WTC11 (cell line): Measurements from ENCODE around the gene OXLD1. TPM values are rescaled to one million over a fixed set of nuclear protein-coding genes. Genes with fewer than 3 reads are reported as not detected.

Experiments used
- ATAC-seq: fragments of 200-7000 bp; cut with Tn5 transposase; 2 replicates; pipeline ENCODE4 v1.10.0; 2021; ENCODE audit warnings: mild to moderate bottlenecking, moderate library complexity
- CTCF ChIA-PET: fragments of 300-600 bp; sonication (Branson Sonifier 250); formaldehyde crosslinking; loops from one replicate; lab custom pipeline; 2021; ENCODE audit warnings: antibody characterized with exemption; lab: Charles Lee
- POLR2A ChIA-PET: fragments of 350-600 bp; sonication (Branson Sonifier 250); formaldehyde crosslinking; loops from one replicate; lab custom pipeline; 2021; ENCODE audit warnings: antibody characterized with exemption; lab: Charles Lee
- DNase-seq: peaks from one replicate; pipeline ENCODE4 v3.0.0; 2021; ENCODE audit warnings: low spot score
- H3K27ac Mint-ChIP-seq: 2 replicates; pipeline ENCODE4 v1.8.0; 2021; ENCODE audit warnings: mixed read lengths
- H3K27me3 Mint-ChIP-seq: 2 replicates; pipeline ENCODE4 v1.8.0; 2021; ENCODE audit warnings: low read depth, mild to moderate bottlenecking, moderate library complexity, mixed read lengths
- H3K36me3 Mint-ChIP-seq: 2 replicates; pipeline ENCODE4 v1.8.0; 2021; ENCODE audit warnings: mixed read lengths
- H3K4me1 Mint-ChIP-seq: 2 replicates; pipeline ENCODE4 v1.8.0; 2022; ENCODE audit warnings: mixed read lengths
- H3K4me3 Mint-ChIP-seq: 2 replicates; pipeline ENCODE4 v1.8.0; 2021; ENCODE audit warnings: mild to moderate bottlenecking, moderate library complexity, mixed read lengths
- H3K9me3 Mint-ChIP-seq: 2 replicates; pipeline ENCODE4 v1.8.0; 2021; ENCODE audit warnings: mixed read lengths
- FOXK1 ChIP-seq: sonication (generic); formaldehyde crosslinking; IDR thresholded peaks from 2 replicates; pipeline ENCODE4 v1.8.0; 2022; ENCODE audit warnings: mild to moderate bottlenecking, moderate library complexity, missing genetic modification reagents
- GRHL2 ChIP-seq: fragments of 250-450 bp; sonication (Bioruptor Pico); IDR thresholded peaks from 2 replicates; pipeline ENCODE4 v1.8.0; 2022; ENCODE audit warnings: mild to moderate bottlenecking, moderate library complexity; ENCODE audit not compliant: insufficient replicate concordance, severe bottlenecking
- NFYB ChIP-seq: sonication (generic); formaldehyde crosslinking; conservative IDR thresholded peaks from 2 replicates; pipeline ENCODE4 v1.8.0; 2022; ENCODE audit warnings: low read depth, missing genetic modification reagents
- SMAD3 ChIP-seq: sonication (generic); formaldehyde crosslinking; IDR thresholded peaks from 2 replicates; pipeline ENCODE4 v1.8.0; 2022; ENCODE audit warnings: missing genetic modification reagents, mild to moderate bottlenecking, borderline replicate concordance
- SOX15 ChIP-seq: fragments of 250-450 bp; sonication (Bioruptor Pico); IDR thresholded peaks from 2 replicates; pipeline ENCODE4 v1.9.0; 2021; ENCODE audit warnings: mild to moderate bottlenecking
- SP1 ChIP-seq: sonication (generic); formaldehyde crosslinking; conservative IDR thresholded peaks from 2 replicates; pipeline ENCODE4 v1.8.1; 2022; ENCODE audit warnings: missing genetic modification reagents
- TCF7 ChIP-seq: sonication (generic); formaldehyde crosslinking; IDR thresholded peaks from 2 replicates; pipeline ENCODE4 v1.8.0; 2022; ENCODE audit warnings: mild to moderate bottlenecking, low read depth, missing genetic modification reagents, moderate library complexity
- ZNF138 ChIP-seq: sonication (generic); formaldehyde crosslinking; conservative IDR thresholded peaks from 2 replicates; pipeline ENCODE4 v1.8.1; 2022; ENCODE audit warnings: mild to moderate bottlenecking, moderate library complexity, missing genetic modification reagents
- ZNF396 ChIP-seq: fragments of 250-450 bp; sonication (Bioruptor Pico); IDR thresholded peaks from 2 replicates; pipeline ENCODE4 v1.8.0; 2021; ENCODE audit warnings: mild to moderate bottlenecking, moderate library complexity, borderline replicate concordance
- ZNF671 ChIP-seq: fragments of 250-450 bp; sonication (Bioruptor Pico); IDR thresholded peaks from 2 replicates; pipeline ENCODE4 v1.8.0; 2021; ENCODE audit warnings: mild to moderate bottlenecking
- total RNA-seq: library from RNA; stranded (reverse); gene quantifications from 3 replicates; pipeline ENCODE4 v1.2.3, GENCODE V29; 2021
- TF ChIP-seq, protein P1 (sequence below): fragments of 250-450 bp; sonication (Bioruptor Pico); conservative IDR thresholded peaks from 2 replicates; pipeline ENCODE4 v1.9.0; 2021; ENCODE audit warnings: mild to moderate bottlenecking
- TF ChIP-seq, protein P2 (sequence below): sonication (generic); formaldehyde crosslinking; IDR thresholded peaks from 2 replicates; pipeline ENCODE4 v1.8.1; 2023; ENCODE audit warnings: mild to moderate bottlenecking, missing genetic modification reagents
- TF ChIP-seq, protein P3 (sequence below): sonication (generic); formaldehyde crosslinking; conservative IDR thresholded peaks from 2 replicates; pipeline ENCODE4 v1.8.1; 2022; ENCODE audit warnings: mild to moderate bottlenecking, missing genetic modification reagents
- TF ChIP-seq, protein P4 (sequence below): sonication (generic); formaldehyde crosslinking; IDR thresholded peaks from 2 replicates; pipeline ENCODE4 v1.8.1; 2023; ENCODE audit warnings: mild to moderate bottlenecking, missing genetic modification reagents, moderate library complexity
- TF ChIP-seq, protein P5 (sequence below): fragments of 200-600 bp; IDR thresholded peaks from 2 replicates; pipeline ENCODE4 v1.8.0; 2022; ENCODE audit warnings: antibody characterized with exemption
- TF ChIP-seq, protein P6 (sequence below): fragments of 250-450 bp; sonication (Bioruptor Pico); IDR thresholded peaks from 2 replicates; pipeline ENCODE4 v1.8.0; 2021; ENCODE audit warnings: mild to moderate bottlenecking

OXLD1 gene
- total RNA-seq, 1 experiment from 2014 or later: 49.6 TPM

DNA sequence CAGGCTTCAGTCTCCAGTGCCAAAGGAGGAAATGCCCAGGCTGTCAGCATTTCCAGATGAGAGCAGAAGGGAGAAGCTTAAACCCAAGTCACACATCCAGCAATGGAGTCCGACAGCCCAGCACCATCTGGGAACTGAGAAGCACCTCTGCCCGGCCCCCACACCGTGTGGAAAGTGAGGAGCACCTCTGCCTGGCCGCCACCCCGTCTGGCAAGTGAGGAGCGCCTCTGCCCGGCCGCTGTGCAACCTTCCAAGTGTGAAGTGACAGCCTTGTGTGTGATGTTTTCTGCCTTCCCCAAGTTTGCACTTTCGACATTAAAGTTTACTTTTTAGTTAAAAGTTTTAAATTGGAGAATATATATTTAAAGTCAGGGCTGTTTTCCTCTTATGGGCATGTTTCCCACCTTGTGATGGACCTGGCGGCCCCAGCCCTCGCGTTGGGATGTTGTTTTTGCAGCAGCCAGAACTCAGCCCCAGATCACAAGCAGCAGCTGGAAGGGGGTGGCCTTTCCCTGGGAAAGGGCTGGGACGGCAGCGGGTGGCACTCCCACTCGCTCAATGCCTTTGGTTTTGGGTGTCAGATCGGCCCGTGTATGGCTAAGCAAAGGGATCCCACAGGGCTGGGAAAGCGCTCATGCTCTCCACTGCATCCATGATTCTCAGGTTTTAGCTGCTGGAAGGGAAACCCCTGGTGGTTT lies 7.3 kb upstream of the OXLD1 start (continued):
- TF ChIP-seq FOXK1 (CRISPR knock-in tag): no peak
- no peak for TF ChIP-seq ZNF396
- TF ChIP-seq, protein P1, sequence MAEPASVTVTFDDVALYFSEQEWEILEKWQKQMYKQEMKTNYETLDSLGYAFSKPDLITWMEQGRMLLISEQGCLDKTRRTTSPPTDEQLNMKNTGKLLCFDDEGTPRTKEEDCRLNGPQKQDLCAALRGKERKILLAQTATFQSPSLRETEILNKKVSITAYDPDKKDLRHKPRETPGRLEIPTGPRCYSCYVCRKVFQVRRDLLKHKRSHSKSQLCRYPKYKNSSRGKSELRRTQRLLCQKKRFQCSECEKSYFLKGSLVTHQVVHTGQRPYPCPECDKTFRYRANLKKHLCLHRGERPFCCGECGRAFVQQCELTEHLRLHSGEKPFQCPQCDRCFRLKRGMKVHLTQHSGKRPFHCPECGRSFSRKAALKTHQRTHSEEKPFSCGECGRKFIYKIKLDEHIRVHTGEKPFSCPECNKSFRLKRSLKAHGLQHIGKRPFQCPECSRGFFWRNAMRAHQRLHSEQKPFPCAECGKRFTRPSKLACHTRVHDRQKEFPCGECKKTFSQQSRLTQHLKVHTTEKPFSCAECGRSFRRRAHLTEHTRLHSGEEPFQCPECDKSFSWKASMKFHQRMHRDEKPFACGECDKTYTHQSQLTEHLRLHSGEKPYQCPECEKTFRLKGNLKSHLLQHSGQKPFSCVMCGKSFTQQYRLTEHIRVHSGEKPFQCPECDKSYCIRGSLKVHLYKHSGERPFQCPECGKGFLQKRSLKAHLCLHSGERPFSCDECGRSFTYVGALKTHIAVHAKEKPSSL (CRISPR knock-in tag): no peak
- TF ChIP-seq SOX15 (CRISPR knock-in tag): no peak
- TF ChIP-seq, all 79 proteins: peak for 0

DNA sequence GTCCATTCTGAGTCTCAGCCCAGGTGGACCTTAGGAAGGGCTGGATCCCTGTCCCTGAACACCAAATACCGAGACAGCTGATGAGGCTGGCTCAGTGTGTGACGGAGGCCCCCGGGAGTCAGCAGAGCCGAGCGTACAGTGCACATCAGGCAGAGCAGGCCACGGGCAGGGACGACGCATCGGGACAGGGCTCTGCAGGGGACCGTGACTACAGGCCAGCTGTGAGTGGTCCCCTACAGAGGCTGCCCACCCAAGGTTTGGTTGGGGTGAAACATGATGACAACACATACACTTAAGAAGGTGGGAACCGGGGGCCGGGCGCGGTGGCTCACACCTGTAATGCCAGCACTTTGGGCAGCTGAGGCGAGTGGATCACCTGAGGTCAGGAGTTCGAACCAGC lies 6.5 kb upstream of the OXLD1 start:
- no peak overlapping the region for H3K4me3 Mint-ChIP-seq
- TF ChIP-seq SP1 (CRISPR knock-in tag) (no peak), NFYB (CRISPR knock-in tag) (no peak), ZNF138 (CRISPR knock-in tag) (no peak), TCF7 (CRISPR knock-in tag) (no peak), GRHL2 (CRISPR knock-in tag) (no peak), SMAD3 (CRISPR knock-in tag) (no peak)
- TF ChIP-seq, protein P2, sequence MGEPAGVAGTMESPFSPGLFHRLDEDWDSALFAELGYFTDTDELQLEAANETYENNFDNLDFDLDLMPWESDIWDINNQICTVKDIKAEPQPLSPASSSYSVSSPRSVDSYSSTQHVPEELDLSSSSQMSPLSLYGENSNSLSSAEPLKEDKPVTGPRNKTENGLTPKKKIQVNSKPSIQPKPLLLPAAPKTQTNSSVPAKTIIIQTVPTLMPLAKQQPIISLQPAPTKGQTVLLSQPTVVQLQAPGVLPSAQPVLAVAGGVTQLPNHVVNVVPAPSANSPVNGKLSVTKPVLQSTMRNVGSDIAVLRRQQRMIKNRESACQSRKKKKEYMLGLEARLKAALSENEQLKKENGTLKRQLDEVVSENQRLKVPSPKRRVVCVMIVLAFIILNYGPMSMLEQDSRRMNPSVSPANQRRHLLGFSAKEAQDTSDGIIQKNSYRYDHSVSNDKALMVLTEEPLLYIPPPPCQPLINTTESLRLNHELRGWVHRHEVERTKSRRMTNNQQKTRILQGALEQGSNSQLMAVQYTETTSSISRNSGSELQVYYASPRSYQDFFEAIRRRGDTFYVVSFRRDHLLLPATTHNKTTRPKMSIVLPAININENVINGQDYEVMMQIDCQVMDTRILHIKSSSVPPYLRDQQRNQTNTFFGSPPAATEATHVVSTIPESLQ (CRISPR knock-in tag): no peak
- TF ChIP-seq, protein P3, sequence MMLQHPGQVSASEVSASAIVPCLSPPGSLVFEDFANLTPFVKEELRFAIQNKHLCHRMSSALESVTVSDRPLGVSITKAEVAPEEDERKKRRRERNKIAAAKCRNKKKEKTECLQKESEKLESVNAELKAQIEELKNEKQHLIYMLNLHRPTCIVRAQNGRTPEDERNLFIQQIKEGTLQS (CRISPR knock-in tag): no peak
- TF ChIP-seq, protein P4, sequence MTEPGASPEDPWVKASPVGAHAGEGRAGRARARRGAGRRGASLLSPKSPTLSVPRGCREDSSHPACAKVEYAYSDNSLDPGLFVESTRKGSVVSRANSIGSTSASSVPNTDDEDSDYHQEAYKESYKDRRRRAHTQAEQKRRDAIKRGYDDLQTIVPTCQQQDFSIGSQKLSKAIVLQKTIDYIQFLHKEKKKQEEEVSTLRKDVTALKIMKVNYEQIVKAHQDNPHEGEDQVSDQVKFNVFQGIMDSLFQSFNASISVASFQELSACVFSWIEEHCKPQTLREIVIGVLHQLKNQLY: no peak
- TF ChIP-seq, protein P5, sequence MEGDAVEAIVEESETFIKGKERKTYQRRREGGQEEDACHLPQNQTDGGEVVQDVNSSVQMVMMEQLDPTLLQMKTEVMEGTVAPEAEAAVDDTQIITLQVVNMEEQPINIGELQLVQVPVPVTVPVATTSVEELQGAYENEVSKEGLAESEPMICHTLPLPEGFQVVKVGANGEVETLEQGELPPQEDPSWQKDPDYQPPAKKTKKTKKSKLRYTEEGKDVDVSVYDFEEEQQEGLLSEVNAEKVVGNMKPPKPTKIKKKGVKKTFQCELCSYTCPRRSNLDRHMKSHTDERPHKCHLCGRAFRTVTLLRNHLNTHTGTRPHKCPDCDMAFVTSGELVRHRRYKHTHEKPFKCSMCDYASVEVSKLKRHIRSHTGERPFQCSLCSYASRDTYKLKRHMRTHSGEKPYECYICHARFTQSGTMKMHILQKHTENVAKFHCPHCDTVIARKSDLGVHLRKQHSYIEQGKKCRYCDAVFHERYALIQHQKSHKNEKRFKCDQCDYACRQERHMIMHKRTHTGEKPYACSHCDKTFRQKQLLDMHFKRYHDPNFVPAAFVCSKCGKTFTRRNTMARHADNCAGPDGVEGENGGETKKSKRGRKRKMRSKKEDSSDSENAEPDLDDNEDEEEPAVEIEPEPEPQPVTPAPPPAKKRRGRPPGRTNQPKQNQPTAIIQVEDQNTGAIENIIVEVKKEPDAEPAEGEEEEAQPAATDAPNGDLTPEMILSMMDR: no peak
- TF ChIP-seq, protein P6, sequence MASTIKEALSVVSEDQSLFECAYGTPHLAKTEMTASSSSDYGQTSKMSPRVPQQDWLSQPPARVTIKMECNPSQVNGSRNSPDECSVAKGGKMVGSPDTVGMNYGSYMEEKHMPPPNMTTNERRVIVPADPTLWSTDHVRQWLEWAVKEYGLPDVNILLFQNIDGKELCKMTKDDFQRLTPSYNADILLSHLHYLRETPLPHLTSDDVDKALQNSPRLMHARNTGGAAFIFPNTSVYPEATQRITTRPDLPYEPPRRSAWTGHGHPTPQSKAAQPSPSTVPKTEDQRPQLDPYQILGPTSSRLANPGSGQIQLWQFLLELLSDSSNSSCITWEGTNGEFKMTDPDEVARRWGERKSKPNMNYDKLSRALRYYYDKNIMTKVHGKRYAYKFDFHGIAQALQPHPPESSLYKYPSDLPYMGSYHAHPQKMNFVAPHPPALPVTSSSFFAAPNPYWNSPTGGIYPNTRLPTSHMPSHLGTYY (CRISPR knock-in tag): no peak
- H3K27ac Mint-ChIP-seq: no peak overlapping the region
- ATAC-seq (no peak), DNase-seq (no peak)
- H3K36me3 Mint-ChIP-seq: peaks cover 49% of the 10 kb centered on the region
- H3K4me1 Mint-ChIP-seq: peaks cover 5% of the 10 kb centered on the region
- no peaks in the 10 kb centered on the region for H3K9me3 Mint-ChIP-seq
- ChIA-PET CTCF (no interaction called here), POLR2A (no interaction called here)
- no peaks in the 10 kb centered on the region for H3K27me3 Mint-ChIP-seq

DNA sequence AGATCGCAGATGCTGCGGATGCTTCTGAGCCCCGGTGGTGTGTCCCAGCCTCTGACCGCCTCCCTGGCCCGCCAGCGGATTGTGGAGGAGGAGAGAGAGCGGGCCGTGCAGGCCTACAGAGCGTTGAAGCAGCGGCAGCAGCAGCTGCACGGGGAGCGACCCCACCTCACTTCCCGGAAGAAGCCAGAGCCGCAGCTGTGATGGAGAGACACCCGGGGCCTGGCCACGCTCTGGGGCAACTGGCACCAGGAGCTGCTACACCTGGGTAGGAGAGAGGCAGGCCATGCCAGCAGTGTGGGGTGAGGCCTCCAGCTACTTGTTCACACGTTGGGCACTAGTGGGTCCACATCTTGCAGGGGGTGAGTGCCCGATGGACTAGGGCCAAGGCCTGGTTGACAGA lies 6.1 kb upstream of the OXLD1 start:
- CTCF ChIA-PET: no interaction called here
- H3K36me3 Mint-ChIP-seq: peaks cover 53% of the 10 kb centered on the region

More for the DNA sequence above, 6.1 kb upstream of the OXLD1 start:
- TF ChIP-seq ZNF671 (CRISPR knock-in tag): no peak
- TF ChIP-seq SP1 (CRISPR knock-in tag): no peak
- POLR2A ChIA-PET: no interaction called here
- ATAC-seq: no peak
- Mint-ChIP-seq H3K9me3 (no peaks in the 10 kb centered on the region), H3K4me3 (no peak overlapping the region), H3K27ac (no peak overlapping the region), H3K27me3 (no peaks in the 10 kb centered on the region), H3K4me1 (peaks cover 10% of the 10 kb centered on the region)
- no peak for DNase-seq
